A549 treated with RU486 at 1 μM for 4 hours (cell line): ENCODE measurements around the gene SPRY2. TPM values are rescaled to one million over a fixed set of nuclear protein-coding genes. Genes with fewer than 3 reads are reported as not detected.

Experiments
- total RNA-seq: library from RNA; stranded (reverse); fragments of 200-300 nt; extraction: Qiagen RNA extraction; gene quantifications from 5 replicates; pipeline ENCODE4 v1.2.3, GENCODE V29; 2022; ENCODE audit warnings: low read depth

SPRY2 gene
- 7.2 to 11.8 TPM (median 11.0 TPM) in 5 replicates for total RNA-seq

GRCh38 chr13:80341101-80341755, at the start of gene SPRY2:
TSS of gene SPRY2 (minus strand) at chr13:80341126. CDS start at chr13:80337705, 3,421 bp downstream.

